Effector memory CD4-positive, alpha-beta T cell (primary cell): ENCODE results near the gene CTBP2.

Experiments
- DNase-seq, 3 donors: peaks; one replicate each; pipeline ENCODE4 v3.0.0-alpha.2; 2020
- H3K27ac ChIP-seq: 2 replicates; pipeline ENCODE4 v1.7.0; 2013; ENCODE audit warnings: mild to moderate bottlenecking, low read length, moderate library complexity; ENCODE audit not compliant: insufficient read depth, poor library complexity, severe bottlenecking
- H3K27me3 ChIP-seq: replicated peaks from 2 replicates; pipeline ENCODE4 v1.7.0; 2013; ENCODE audit warnings: mild to moderate bottlenecking, low read length; ENCODE audit not compliant: insufficient read depth, control insufficient read depth, poor library complexity, severe bottlenecking
- H3K36me3 ChIP-seq: 2 replicates; pipeline ENCODE4 v1.7.0; 2013; ENCODE audit warnings: mild to moderate bottlenecking, low read length, moderate library complexity; ENCODE audit not compliant: control insufficient read depth, insufficient read depth
- H3K4me1 ChIP-seq: 2 replicates; pipeline ENCODE4 v1.7.0; 2013; ENCODE audit warnings: low read length, mild to moderate bottlenecking; ENCODE audit not compliant: control insufficient read depth, insufficient read depth, poor library complexity, severe bottlenecking
- H3K4me3 ChIP-seq: 2 replicates; pipeline ENCODE4 v1.7.0; 2013; ENCODE audit warnings: low read length, low read depth, mild to moderate bottlenecking; ENCODE audit not compliant: insufficient read depth, poor library complexity, severe bottlenecking
- H3K9me3 ChIP-seq: 2 replicates; pipeline ENCODE4 v1.7.0; 2013; ENCODE audit warnings: mild to moderate bottlenecking, low read length, moderate library complexity; ENCODE audit not compliant: control insufficient read depth

The CTBP2 gene

DNA sequence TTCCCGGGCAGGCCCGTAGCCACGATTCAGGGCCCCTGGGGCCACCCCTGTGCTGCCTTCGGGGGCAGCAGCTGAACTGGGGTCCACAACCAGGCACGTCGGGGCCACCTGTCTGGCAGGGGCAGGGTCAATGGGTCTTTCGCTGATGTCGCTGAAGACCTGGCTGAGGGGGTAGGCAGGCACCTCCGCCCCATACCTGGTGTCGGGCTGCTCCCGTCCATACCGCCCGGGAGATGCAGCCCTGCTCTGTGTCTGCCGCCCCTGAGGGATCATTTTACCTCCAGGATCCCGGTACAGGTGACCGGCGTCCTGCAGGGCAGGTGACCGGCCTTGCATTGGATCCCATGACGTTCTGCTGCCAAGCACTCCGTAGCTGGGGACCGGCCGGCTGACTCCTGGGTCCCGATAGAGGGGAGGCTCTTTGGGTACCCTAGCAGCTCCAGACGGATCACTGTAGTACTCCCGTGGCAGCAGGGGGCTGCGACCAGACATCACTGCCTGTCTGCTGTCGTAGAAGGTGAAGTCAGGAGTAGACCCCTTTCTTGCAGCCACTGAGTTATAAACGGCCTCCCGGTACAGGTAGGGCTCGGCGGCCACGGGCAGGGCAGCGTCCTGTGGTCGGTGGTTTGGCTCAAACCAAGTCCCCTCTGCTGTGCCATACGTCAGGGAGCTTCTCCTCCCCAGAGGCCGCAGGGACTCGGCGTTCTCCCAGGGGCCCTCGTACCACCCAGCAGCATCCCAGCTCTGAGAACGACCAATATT lies 133.2 kb downstream of the CTBP2 start:
- DNase-seq: no peak
- H3K4me3 ChIP-seq: no peak overlapping the region
- no peaks in the 10 kb centered on the region for H3K9me3 ChIP-seq
- H3K4me1 ChIP-seq: no peaks in the 10 kb centered on the region
- no peak overlapping the region for H3K27ac ChIP-seq
- H3K36me3 ChIP-seq: no peaks in the 10 kb centered on the region
- H3K27me3 ChIP-seq: no peaks in the 10 kb centered on the region

DNA sequence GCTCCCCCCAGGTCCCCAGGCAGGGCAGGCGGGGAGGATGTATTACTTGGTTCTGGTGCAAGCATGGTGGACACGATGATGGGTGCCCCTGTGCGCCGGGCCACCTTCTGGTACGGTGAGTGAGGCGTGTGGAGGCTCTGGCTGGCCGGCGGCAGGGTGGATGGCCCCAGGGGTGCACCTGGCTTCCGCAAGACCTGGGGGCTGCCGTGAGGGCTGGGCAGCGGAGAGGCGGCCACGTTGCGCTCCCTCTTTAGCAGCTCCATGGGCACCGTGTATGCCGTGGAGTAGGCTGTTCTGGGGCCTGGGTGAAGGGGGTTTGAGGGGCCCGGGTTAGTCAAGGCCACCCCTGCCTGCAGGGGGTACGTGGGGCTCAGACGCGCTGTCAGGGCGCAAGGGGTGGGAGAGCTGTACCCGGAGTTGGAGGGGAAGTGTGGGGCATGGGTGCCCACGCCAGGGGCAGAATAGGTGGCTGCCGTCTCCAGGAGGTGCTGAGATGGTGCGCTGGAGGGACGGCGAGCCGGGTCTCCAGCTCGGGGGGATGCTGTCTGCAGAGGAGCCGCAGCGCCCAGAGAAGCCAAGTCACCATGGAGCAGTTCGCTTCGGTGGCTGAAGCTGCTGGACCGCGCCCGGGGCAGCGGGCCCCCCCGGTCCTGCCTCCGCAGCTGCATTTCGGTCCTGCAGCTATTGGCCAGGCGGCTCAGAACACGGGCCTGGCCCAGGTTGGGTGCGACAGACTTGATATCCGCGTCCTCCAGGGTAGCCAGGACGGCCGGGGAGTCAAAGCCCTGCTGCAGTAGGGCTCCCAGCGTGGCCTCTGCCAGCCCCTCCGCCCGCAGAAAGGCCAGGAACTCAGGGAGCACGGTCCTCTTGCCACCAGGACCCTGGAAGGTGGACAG lies 134.1 kb downstream of the CTBP2 start:
- Histone ChIP-seq H3K27ac (no peak overlapping the region), H3K4me3 (no peak overlapping the region), H3K4me1 (no peaks in the 10 kb centered on the region), H3K27me3 (no peaks in the 10 kb centered on the region), H3K36me3 (no peaks in the 10 kb centered on the region), H3K9me3 (no peaks in the 10 kb centered on the region)
- DNase-seq: no peak

DNA sequence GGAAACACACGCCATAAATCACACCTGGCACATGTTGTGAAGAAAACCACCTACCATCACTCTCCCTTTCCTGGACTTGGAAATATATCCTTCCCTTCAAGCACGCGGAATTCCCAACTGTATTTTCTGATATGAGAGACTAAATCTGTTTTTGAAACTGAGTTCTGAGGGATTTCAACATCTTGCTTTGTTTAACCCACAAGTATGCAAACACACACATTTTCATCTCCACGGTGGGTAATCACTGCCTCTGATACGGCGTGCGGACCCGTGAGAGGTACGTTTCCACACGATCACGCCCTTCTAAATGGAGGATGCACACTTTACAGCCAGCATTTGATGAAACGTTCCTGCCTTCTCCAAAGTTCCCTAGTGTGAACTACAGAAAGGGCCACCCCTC lies 135.0 kb downstream of the CTBP2 start:
- Histone ChIP-seq H3K4me1 (no peaks in the 10 kb centered on the region), H3K36me3 (no peaks in the 10 kb centered on the region)
- no peak for DNase-seq

DNA sequence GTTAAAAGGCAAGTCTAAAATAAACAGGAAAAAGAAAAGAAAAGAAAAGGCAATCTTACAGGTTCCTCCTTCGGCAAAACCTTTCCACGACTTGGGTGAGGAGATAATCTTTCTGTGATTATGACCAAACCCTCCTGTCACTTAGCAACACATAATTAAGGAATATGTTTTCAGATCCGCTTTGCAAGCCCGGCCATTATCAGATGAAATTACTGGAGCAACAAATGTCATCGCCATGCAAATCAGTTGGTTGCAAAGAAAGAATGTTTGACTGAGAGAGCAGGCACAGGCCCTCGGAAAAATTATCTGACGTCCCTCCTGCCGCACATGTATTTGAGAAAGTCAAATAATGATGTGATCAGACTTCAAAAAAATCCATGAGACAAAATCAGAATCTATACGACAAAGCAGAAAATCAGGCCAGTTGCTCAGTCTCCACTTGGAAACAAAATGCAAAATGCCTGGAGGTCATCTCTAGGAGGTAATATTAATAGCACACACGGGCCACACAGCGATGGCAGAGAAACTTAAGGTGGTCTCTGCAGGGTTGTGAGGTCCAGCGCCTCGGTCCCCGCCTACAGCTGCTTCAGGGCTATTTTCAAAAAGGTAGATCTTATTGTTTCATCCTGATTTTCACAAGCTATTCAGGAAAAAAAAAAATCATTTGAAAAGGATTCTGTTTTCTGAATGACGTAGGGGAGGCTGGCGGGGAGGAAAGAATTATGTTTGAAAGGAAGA lies 135.7 kb downstream of the CTBP2 start:
- Histone ChIP-seq H3K36me3 (no peaks in the 10 kb centered on the region), H3K4me1 (no peaks in the 10 kb centered on the region)
- no peak for DNase-seq

More for the DNA sequence above, 135.0 kb downstream of the CTBP2 start:
- no peak overlapping the region for H3K4me3 ChIP-seq
- H3K9me3 ChIP-seq: no peaks in the 10 kb centered on the region
- no peak overlapping the region for H3K27ac ChIP-seq
- H3K27me3 ChIP-seq: no peaks in the 10 kb centered on the region

DNA sequence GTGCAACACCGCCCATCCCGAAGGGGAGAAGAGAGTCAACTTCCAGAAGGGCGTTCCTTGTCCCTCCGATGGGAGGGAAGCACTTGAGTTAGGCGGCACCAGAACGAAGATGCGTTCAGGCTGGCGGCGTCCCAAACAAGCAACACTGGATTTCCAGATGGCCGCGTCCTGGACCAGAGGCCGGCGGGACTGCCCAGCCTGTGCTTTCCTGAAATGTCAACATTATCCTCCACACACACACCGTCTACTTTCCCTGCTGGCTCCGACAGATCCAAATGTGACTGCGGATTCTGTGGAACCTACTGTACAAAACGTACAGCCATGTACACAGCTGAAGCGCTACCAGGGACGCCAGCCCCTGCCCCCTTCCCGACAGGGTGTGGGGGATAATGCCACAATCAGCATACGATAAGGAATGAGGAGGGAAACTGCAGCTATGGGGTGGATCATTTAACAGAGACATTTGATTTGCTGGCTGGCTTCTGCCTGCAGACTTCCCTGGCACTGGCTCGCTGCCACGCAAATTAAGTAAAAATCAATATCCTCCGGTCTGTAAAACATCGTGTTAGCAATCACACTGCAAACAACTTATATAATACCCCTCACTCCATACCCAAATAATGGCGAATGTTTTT lies 136.4 kb downstream of the CTBP2 start:
- Histone ChIP-seq H3K27me3 (no peaks in the 10 kb centered on the region), H3K36me3 (no peaks in the 10 kb centered on the region), H3K27ac (no peak overlapping the region), H3K4me1 (no peaks in the 10 kb centered on the region), H3K4me3 (no peak overlapping the region), H3K9me3 (no peaks in the 10 kb centered on the region)
- no peak for DNase-seq

More for the DNA sequence above, 135.7 kb downstream of the CTBP2 start:
- no peak overlapping the region for H3K4me3 ChIP-seq
- H3K9me3 ChIP-seq: no peaks in the 10 kb centered on the region
- H3K27me3 ChIP-seq: no peaks in the 10 kb centered on the region
- H3K27ac ChIP-seq: no peak overlapping the region

DNA sequence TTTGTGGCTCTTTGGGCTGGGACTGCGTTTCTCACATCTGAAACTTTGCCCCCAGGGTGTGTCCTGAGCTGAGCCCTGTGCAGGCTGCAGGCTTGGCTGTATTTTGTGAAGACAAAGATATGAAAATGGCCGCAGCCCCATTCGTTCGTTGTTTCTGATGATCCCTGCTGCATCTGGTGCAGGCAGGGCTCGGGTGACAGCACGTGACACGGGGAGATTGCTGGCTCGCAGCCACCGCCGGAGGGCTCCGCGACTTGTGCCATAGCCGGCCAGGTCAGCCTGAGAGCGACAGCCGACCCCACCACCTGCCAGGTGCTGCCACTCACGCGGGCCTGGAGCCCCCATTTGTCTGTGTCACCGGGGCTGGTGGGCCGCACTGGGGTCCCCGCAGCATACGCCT lies 137.1 kb downstream of the CTBP2 start:
- no peaks in the 10 kb centered on the region for H3K36me3 ChIP-seq
- no peaks in the 10 kb centered on the region for H3K9me3 ChIP-seq
- H3K4me3 ChIP-seq: no peak overlapping the region
- DNase-seq: no peak
- no peak overlapping the region for H3K27ac ChIP-seq
- no peaks in the 10 kb centered on the region for H3K4me1 ChIP-seq
- H3K27me3 ChIP-seq: no peaks in the 10 kb centered on the region

DNA sequence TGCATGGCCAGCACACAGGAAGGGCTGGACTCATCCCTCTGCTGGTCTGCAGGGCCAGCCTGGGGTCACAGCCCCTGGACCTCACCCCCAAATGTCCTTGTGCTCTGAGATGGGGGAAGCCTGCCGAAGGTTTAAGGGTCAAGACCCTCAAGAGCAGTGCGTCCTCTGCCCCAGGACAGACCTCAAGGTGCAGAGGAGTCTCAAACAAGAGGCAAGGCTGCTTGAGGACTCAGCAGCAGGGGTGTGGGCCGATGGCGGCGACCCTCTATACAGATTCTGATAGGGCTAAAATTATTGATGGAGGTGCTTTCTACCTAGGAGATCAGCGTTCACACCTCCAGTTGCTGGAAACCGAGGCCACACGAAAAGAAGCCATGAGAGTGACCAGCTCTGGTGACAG lies 137.7 kb downstream of the CTBP2 start:
- H3K4me1 ChIP-seq: no peaks in the 10 kb centered on the region
- H3K36me3 ChIP-seq: no peaks in the 10 kb centered on the region
- no peak overlapping the region for H3K27ac ChIP-seq
- no peak overlapping the region for H3K4me3 ChIP-seq
- no peak for DNase-seq
- no peaks in the 10 kb centered on the region for H3K9me3 ChIP-seq
- H3K27me3 ChIP-seq: no peaks in the 10 kb centered on the region

DNA sequence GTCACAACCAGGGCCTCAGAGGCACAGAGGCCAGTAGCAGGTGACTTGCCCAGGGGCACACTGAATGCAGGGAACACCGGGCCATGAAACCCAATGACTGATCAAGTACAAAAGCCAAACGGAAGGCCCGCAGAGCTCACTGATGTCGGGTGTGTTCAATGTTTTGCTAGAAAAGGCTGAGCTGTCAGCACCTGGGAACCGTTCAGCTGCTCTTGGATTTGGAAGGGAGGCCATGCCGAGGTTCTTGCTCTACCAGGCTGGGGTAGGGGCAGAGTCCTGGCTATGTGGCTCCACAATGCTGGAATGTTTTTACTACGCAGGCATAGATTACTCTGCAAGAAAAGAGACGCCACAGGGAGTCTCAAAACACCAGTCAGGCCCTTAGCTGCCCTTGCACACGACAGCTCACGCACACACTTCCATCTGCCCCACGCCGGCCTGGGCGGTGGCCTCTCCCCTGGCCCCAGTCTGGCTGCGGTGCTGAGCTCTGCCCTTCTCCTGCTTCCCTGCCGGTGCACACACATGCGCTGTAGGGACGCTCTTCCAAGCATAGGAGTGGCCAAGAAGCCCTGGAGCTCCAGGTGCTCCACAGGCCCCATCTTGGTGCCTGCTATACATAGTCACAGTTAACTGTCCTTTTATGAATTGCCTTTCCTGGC lies 138.5 kb downstream of the CTBP2 start:
- DNase-seq: no peak
- no peaks in the 10 kb centered on the region for H3K36me3 ChIP-seq
- no peak overlapping the region for H3K27ac ChIP-seq
- no peaks in the 10 kb centered on the region for H3K9me3 ChIP-seq
- H3K27me3 ChIP-seq: no peaks in the 10 kb centered on the region
- no peak overlapping the region for H3K4me3 ChIP-seq
- no peaks in the 10 kb centered on the region for H3K4me1 ChIP-seq

DNA sequence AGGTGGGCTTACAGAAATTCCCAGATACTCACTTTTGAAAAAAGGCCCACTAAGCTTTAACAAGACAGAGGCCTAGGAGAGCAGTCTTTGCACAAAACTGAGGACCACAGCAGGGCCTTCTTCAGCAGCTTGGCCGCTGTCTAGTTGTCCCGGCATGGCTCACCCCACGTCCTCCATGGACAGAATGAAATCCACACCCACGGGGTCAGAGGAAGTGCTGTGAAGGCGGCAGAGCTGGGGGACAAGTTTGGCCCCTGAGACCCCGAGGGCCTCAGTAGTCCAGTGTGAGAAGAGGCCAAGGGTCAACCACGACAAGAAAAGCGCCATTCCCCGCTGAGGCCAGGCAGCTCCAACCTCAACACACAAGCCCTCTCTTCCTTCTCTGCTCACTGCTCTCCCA lies 139.5 kb downstream of the CTBP2 start:
- Histone ChIP-seq H3K36me3 (no peaks in the 10 kb centered on the region), H3K27ac (no peak overlapping the region), H3K9me3 (no peaks in the 10 kb centered on the region), H3K4me3 (no peak overlapping the region), H3K4me1 (no peaks in the 10 kb centered on the region), H3K27me3 (no peaks in the 10 kb centered on the region)
- no peak for DNase-seq
